Adrenal gland (tissue), 5 donors: ENCODE data around the gene KBTBD12.

Source experiments
- POLR2A ChIP-seq, 2 donors: fragments of 450-650 bp; IDR thresholded peaks; one replicate each; pipeline ENCODE4 v1.6.1; 2017; ENCODE audit warnings: antibody characterized with exemption in 2 of 2, mild to moderate bottlenecking in 2 of 2, moderate library complexity in 1 of 2
- TF ChIP-seq, protein P1 (sequence below), 6 experiments: fragments of 450-650 bp in 4 of 6; fragments of 200-600 bp in 2 of 6; sonication (generic) in 1 of 6; IDR thresholded peaks; 1 replicate in 5 of 6; 2 replicates in 1 of 6; pipeline versions ENCODE4 v1.5.1 to v1.8.0; 2016 to 2021; ENCODE audit warnings: antibody characterized with exemption in 6 of 6, mild to moderate bottlenecking in 2 of 6, moderate library complexity in 1 of 6
- donor health status: DM: no; HTN: no; CAD: no.

DNA sequence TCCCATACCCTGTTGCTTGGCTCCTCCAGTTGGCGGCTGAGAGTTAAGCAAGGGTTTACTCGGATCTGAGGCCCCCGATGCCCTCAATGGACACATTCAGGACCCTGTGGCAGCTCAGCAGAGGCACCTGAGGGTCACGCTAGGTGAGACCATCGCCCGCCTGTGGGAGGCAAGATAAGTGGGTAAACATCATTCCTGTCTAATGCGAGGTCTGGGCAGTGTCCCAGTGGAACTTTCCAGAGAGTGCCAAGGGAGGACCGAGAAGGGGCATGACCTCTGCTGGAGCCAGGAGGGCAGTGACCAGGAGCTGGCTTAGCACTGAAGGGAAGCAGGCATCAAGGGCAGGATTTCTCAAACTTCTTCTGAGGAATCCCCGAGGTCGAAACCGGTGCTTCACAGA is 71.8 kb downstream of the KBTBD12 start:
- no peak for TF ChIP-seq POLR2A (IDR thresholded peaks at IDR 0.05)
- TF ChIP-seq, protein P1, sequence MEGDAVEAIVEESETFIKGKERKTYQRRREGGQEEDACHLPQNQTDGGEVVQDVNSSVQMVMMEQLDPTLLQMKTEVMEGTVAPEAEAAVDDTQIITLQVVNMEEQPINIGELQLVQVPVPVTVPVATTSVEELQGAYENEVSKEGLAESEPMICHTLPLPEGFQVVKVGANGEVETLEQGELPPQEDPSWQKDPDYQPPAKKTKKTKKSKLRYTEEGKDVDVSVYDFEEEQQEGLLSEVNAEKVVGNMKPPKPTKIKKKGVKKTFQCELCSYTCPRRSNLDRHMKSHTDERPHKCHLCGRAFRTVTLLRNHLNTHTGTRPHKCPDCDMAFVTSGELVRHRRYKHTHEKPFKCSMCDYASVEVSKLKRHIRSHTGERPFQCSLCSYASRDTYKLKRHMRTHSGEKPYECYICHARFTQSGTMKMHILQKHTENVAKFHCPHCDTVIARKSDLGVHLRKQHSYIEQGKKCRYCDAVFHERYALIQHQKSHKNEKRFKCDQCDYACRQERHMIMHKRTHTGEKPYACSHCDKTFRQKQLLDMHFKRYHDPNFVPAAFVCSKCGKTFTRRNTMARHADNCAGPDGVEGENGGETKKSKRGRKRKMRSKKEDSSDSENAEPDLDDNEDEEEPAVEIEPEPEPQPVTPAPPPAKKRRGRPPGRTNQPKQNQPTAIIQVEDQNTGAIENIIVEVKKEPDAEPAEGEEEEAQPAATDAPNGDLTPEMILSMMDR (IDR thresholded peaks at IDR 0.05), result no peak
